Endothelial cell of hepatic sinusoid (primary cell): ENCODE data around the gene ESYT2.

Experiments
- in situ Hi-C: cut with HindIII; loops from 2 replicates; pipeline ENCODE4 v1.10.0; 2017; ENCODE audit warnings: low sequenced_read_pairs

Gene ESYT2

GRCh38 chr7:158774952-158775351, 54.4 kb downstream of the ESYT2 start:
- in situ Hi-C loops, result no loop called here

DNA sequence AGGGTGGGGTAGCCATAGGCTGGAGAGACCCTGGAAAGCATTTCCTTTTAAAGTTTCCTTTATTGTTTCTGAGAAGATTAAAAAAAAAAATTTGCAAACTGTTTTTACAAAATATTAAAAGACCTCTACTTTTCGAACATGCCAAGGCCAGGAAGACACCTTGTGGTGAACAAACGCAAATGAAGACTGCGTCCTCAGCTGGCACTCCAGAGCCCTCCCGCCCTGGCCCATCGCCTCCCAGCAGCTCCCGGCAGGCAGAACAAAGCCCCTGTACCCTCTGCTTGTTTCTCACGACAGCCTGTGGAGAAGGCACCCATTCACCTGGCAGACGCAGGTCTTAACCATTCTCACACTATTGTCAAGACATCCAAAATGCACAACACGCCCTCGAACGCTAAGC, 56.4 kb downstream of the ESYT2 start:
- in situ Hi-C loops, result no loop called here

DNA sequence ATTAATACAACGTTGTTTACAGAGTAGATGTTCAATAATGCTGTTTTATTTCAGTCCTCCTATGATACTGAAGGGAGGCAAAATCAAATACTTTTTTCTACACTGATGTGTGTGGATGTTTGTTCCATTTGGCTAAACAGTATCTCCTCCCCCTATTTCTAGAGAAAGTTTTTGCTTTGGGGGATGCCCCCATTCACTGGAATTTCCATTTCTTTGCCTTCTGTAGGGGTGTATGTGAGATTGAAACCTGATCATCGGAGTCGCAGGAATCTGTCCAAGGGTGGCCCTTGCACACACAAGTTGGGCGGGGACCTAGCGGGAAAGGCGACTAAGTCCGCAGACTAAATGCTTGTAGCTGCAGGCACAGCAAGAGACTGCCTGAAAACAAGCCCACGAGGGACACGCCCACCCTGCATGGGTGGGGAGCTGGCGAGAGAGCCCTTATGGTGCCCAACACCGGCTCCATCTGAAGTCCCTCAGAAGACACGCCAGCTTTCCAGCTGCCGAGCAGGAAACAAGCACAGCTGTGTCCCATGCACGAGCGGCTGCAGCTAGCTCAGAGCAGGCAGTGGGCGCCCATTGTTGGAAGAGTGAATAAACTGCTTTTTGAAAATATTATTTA, 58.0 kb downstream of the ESYT2 start:
- in situ Hi-C loops, result no loop called here

DNA sequence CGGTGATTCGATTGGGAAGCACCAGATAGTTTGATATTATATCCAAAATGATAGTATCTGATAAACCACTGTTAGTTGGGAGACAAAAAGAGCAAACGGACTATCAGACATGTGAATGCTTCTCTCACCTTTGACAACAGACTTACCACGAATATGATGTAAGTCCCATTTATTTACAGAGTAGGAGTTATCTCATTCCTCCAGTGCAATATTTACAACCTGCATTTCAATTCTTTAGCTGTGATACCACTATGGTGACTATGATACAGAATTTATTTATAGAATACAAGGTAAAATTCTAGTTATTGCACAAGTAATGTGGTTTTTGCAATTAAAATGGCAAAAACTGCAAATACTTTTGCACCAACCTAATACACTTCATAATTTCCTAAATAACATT, 61.6 kb downstream of the ESYT2 start:
- in situ Hi-C loops, result no loop called here

GRCh38 chr7:158766570-158767281, 62.6 kb downstream of the ESYT2 start:
- in situ Hi-C loops, result no loop called here

DNA sequence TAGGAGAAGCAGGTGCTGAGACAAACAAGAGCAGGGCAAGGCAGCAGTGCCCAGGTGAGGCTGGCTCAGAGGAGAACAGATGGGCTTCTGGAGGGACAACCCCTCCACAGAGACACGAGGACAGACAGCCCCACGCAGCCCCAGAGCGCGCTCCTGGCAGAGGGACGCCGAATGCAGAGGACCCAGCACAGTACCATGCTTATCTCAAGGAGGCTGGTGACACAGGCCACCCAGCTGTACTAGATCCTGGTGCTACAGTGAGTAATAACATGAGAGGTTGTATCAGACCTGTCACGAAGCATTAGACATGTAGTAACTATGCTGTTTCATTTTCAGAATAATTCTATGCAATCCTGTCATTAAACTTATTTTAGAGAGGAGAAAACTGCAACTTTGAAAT, 64.3 kb downstream of the ESYT2 start:
- in situ Hi-C loops, result no loop called here

- in situ Hi-C loops, result no loop called here
Observed at GRCh38 chr7:158763454-158764033, 65.8 kb downstream of the ESYT2 start.

DNA sequence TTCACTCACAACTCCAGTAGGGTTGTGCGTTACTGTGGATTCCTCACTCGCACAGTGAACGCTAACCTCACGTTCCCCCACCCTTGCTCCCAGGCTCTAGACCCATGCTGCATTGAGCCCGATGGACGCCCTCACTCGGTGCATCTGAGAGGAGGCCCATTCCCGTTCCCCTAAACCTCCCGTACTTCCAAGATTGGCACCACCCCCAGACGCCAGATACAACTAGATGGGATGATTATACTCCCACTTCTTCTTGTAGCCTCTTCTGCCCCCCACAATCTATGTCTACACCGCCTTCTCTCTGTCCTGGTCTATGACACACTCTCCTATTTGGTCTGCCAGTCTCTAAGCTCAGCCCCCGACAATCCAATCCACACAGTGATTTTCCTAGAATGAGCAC, 67.4 kb downstream of the ESYT2 start:
- in situ Hi-C loops, result no loop called here

DNA sequence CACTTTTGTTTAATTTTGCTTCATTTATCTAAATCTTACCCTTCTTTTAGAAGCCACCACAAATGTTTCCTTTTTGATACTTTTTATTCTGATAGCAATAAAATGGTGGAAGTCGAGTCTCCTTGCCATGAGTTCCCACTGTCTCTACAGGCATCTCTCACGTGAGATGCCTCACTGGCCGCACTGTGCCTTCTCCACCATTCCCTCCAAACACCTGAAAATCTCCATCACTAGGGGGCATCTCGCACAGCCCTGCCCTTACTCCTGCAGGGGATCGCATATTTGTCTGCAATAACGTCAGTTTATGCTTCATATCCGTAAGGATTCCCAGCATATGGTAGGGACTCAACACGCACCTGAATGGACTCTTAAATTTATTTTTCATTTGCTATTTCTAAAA, 68.4 kb downstream of the ESYT2 start:
- in situ Hi-C loops, result no loop called here

DNA sequence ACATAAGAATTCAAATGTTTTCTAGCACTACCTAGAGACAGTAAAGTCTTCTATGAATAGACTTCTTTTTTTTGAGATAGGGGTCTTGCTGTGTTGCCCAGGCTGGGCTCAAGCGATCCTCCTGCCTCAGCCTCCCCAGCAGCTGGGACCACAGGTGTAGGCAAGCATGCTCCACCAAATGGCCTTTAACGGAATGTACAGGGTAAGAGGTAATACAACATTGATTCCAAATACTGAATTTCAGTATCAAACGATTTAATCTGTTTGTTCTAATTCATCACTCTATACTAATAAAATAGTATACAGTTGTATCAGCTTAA, 68.9 kb downstream of the ESYT2 start:
- in situ Hi-C loops, result no loop called here

GRCh38 chr7:158759749-158760444, 69.4 kb downstream of the ESYT2 start:
- in situ Hi-C loops, result no loop called here

GRCh38 chr7:158759245-158759614, 70.1 kb downstream of the ESYT2 start:
- in situ Hi-C loops, result no loop called here

DNA sequence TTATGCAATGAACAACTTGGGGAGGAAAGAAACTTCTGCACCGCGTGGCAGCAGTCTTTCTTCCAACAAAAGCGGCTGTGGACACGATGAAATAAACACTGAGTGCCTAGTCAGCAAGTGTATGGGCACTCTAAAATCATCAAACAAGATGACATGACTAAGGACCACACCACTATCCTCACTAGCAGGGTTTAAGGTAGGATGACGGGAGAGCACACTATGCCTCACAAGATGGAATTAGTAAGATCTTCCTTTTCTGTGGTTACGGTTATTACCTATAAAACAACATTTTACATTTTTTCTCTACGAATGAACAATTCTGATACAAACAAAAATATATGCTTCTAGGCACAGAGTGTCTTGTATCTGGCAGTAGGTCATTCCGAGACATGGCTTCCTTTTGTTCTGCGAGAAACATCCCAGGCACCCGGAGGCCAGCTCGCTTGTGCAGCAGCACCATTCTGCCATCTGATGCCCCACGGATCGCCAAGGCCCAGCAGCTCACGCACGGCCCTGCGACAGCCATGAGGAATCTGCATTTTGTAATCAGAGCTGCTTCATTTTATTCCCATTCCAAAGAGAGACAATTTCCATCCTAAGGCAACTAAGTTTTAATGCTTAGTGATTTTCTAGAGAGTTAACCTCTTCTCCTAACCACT, 70.6 kb downstream of the ESYT2 start:
- in situ Hi-C loops, result no loop called here

GRCh38 chr7:158757404-158757989, 71.8 kb downstream of the ESYT2 start:
- in situ Hi-C loops, result no loop called here

- in situ Hi-C loops, result no loop called here
Observed at GRCh38 chr7:158754746-158755444, 74.4 kb downstream of the ESYT2 start.

GRCh38 chr7:158753900-158754299, 75.4 kb downstream of the ESYT2 start:
- in situ Hi-C loops, result no loop called here

DNA sequence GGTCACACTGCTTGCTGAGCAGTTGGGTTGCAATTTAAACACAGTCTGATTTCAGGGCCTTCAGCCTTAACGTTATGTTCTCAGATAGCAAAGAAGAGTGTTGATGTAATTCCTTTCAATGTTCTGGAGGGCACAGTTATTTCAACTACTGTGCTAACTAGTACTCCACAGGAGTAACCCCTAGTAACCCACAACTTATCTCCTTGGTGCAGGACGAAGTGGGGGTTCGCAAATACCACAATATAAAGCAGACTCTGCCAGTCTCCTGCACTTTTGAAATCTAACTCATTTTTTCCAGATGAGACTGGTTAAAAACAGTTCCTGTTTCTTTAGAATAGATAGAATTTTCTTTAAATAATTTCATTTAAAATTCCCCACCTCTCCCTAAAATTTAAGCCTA, 77.6 kb downstream of the ESYT2 start:
- in situ Hi-C loops, result no loop called here

DNA sequence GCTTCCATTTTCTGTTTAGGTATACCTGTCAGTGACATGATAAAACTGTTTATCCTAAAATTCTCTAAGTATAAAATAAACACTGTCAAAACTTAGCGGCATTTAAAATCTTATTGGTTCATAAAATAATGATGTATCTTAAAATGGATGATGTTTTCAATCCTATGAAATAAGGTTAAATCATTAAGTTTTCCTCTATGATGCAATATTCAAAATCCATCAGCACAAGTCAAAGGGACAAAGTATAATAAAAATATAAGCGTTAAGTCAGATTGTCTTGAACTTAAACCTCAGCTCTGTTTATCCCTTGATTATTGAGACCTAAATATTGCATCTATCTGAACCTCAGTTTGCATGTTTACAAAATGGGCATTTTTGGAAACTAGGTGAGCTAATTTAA, 78.1 kb downstream of the ESYT2 start:
- in situ Hi-C loops, result no loop called here

DNA sequence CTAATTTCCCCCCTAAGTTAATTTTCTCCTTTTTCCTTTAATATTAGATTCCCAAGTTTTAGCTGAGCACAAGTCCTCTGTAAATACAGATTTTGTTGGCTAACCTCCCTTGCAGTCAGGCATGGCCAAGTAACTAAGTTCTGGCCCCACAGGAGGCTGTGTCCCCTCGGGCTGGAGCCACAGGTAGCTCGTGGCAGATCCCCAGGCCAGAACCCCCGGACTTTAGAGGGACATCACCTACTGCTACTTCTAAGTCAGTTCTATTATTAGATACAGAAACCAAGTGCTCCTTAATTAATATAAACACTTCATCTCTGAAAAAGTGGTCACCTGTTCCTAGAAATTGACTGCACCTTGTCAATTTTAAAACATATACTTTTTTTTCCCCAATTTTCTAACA, 78.6 kb downstream of the ESYT2 start:
- in situ Hi-C loops, result no loop called here

- in situ Hi-C loops, result no loop called here
Observed at GRCh38 chr7:158749396-158749795, 79.9 kb downstream of the ESYT2 start.

DNA sequence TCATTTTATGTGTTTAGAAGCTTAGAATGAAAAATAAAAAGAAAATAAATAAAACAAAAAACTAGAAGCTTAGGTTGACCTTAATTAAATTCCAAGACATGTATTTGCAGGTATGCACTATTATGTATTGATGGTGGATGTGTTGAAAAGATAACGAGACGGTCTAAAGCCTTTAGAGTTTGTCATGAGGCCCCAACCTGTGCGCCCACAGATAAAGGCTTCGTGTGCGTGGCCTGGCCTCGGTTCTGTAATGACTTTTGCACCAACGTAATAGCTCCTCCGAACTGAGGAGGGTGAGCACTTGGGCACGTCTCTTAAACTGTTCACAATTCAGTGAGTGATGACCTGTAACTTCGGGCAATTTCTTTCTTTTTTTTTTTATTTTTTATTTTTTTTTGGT, 81.0 kb downstream of the ESYT2 start:
- in situ Hi-C loops, result no loop called here
